Measurements from ENCODE around the gene DEXI. TPM values are rescaled to one million over a fixed set of nuclear protein-coding genes. Genes with fewer than 3 reads are reported as not detected.

Gene DEXI
- total and polyA plus RNA-seq, 9 of the 15 experiments (the other 6 are each of a cell fraction or from before 2014, with no cell fraction given) = 2.9 to 40.1 (median 22.0) TPM

GRCh38 chr16:10990378-10990777, 48.1 kb upstream of the DEXI start:
- 69% methylated on average over 4 of the region's 5 CpGs for WGBS (ENCODE audit: insufficient coverage, low coverage, missing lambda C conversion rate)
- intact Hi-C loops (cut with micrococcal nuclease) = no loop called here
- Histone ChIP-seq H3K9me1 (ENCODE audit: control insufficient read depth, insufficient read depth, low read length) (peaks cover 6% of the 10 kb centered on the region), H3K4me2 (ENCODE audit: insufficient read depth, low read length) (no peak overlapping the region), H3K36me3 (ENCODE audit: control insufficient read depth, insufficient read depth, low read length) (peaks cover 53% of the 10 kb centered on the region), H3K27ac (ENCODE audit: extremely low read depth, low read depth, low read length) (no peak overlapping the region), H2AFZ (ENCODE audit: low read depth, low read length) (no peak overlapping the region), H3K27me3 (ENCODE audit: control insufficient read depth in 2 of 2, insufficient read depth in 2 of 2, low read length in 2 of 2) (no peaks in the 10 kb centered on the region), H4K20me1 (replicated peaks; ENCODE audit: control insufficient read depth, insufficient read depth, low read length) (peaks cover 9% of the 10 kb centered on the region; the same call in 1 of the 2 replicates), H3K9ac (ENCODE audit: insufficient read depth in 1 of 2, low read depth in 2 of 2, low read length in 2 of 2) (peak overlapping the region in 1 of 2 experiments; percentile 23; a peak in 1 of 4 replicates), H3K79me2 (ENCODE audit: control insufficient read depth, insufficient read depth, low read length) (no peaks in the 10 kb centered on the region; the same call in 2 of the 3 replicates), H3K4me1 (replicated peaks in 1 of 2; ENCODE audit: control insufficient read depth in 2 of 2, insufficient read depth in 2 of 2, low read length in 2 of 2) (peaks cover 14 to 28% of the 10 kb centered on the region in 2 experiments; a peak in 4 of 5 replicates), H3K9me3 (replicated peaks; ENCODE audit: control insufficient read depth, insufficient read depth, low read depth, low read length) (no peaks in the 10 kb centered on the region), H3K4me3 (no peak overlapping the region)
- no TSS peak for BruUV-seq (replicated peaks)
- no peak for TF ChIP-seq ZNF224 (CRISPR knock-in tag; IDR thresholded peaks at IDR 0.05)
- TF ChIP-seq NFIC (IDR thresholded peaks at IDR 0.05) = peak; percentile 79
- POLR2A ChIA-PET = interaction anchor here (1.5 to 2.4 kb wide), 2 partner anchors 264 to 266 kb away, joined by 3 to 5 read pairs; partner anchors contain the start of gene SOCS1
- in situ Hi-C loops (cut with MboI) = no loop called here
- FAIRE-seq (no peak), DNase-seq (ENCODE audit: extremely low read depth in 1 of 4, low spot score in 3 of 4) (no peak), ATAC-seq (no peak)
- CTCF ChIA-PET (ENCODE audit: low intra/inter-chr PET ratio) = no interaction called here

- Histone ChIP-seq H3K4me3 (no peak overlapping the region), H3K9ac (ENCODE audit: insufficient read depth in 1 of 2, low read depth in 2 of 2, low read length in 2 of 2) (no peak overlapping the region), H3K36me3 (ENCODE audit: control insufficient read depth, insufficient read depth, low read length) (peaks cover 48% of the 10 kb centered on the region), H3K4me2 (ENCODE audit: insufficient read depth, low read length) (no peak overlapping the region), H2AFZ (ENCODE audit: low read depth, low read length) (no peak overlapping the region), H3K9me1 (ENCODE audit: control insufficient read depth, insufficient read depth, low read length) (peaks cover 6% of the 10 kb centered on the region), H3K79me2 (ENCODE audit: control insufficient read depth, insufficient read depth, low read length) (no peaks in the 10 kb centered on the region; the same call in 2 of the 3 replicates), H3K9me3 (replicated peaks; ENCODE audit: control insufficient read depth, insufficient read depth, low read depth, low read length) (no peaks in the 10 kb centered on the region), H3K27me3 (ENCODE audit: control insufficient read depth in 2 of 2, insufficient read depth in 2 of 2, low read length in 2 of 2) (no peaks in the 10 kb centered on the region), H3K27ac (ENCODE audit: extremely low read depth, low read depth, low read length) (no peak overlapping the region), H3K4me1 (replicated peaks in 1 of 2; ENCODE audit: control insufficient read depth in 2 of 2, insufficient read depth in 2 of 2, low read length in 2 of 2) (peaks cover 16 to 30% of the 10 kb centered on the region in 2 experiments; a peak in 4 of 5 replicates), H4K20me1 (replicated peaks; ENCODE audit: control insufficient read depth, insufficient read depth, low read length) (peaks cover 9% of the 10 kb centered on the region; the same call in 1 of the 2 replicates)
- in situ Hi-C loops (cut with MboI) = no loop called here
- intact Hi-C loops (cut with micrococcal nuclease) = no loop called here
- DNase-seq (ENCODE audit: extremely low read depth in 1 of 4, low spot score in 3 of 4) (no peak), FAIRE-seq (no peak), ATAC-seq (no peak)
- ChIA-PET POLR2A (interaction anchor here (1.5 to 2.4 kb wide), 2 partner anchors 265 to 266 kb away, joined by 3 to 5 read pairs; partner anchors contain the start of gene SOCS1), CTCF (ENCODE audit: low intra/inter-chr PET ratio) (no interaction called here)
- 89% methylated on average over 6 of the region's 6 CpGs for whole genome bisulfite sequencing (ENCODE audit: insufficient coverage, low coverage, missing lambda C conversion rate)
- no peak for TF ChIP-seq RBM25 (IDR thresholded peaks at IDR 0.05; ENCODE audit: low read depth, low read length, severe bottlenecking)
- no peak for TF ChIP-seq SAP30 (IDR thresholded peaks at IDR 0.05; ENCODE audit: borderline replicate concordance, insufficient read depth, low read depth, low read length, poor library complexity, severe bottlenecking)
- TF ChIP-seq ZNF444 (CRISPR knock-in tag; IDR thresholded peaks at IDR 0.05) = no peak
- no peak for TF ChIP-seq ZNF280A (IDR thresholded peaks at IDR 0.05; ENCODE audit: low read depth, partially characterized antibody)
- TF ChIP-seq SMARCB1 (IDR thresholded peaks at IDR 0.05; ENCODE audit: insufficient read length, low read depth) = no peak
- TF ChIP-seq KAT2B (IDR thresholded peaks at IDR 0.05; ENCODE audit: low read depth, low read length) = no peak
- no peak for TF ChIP-seq TEAD4 (IDR thresholded peaks at IDR 0.05; ENCODE audit: low read length)
- no peak for TF ChIP-seq TEAD4 (CRISPR knock-in tag; IDR thresholded peaks at IDR 0.05; ENCODE audit: borderline replicate concordance)
- no peak for TF ChIP-seq E2F1 (CRISPR knock-in tag; IDR thresholded peaks at IDR 0.05)
- BruUV-seq (replicated peaks) = no TSS peak
These were observed 47.3 kb upstream of the DEXI start for GRCh38 chr16:10989559-10989958.

All from K562 (cell line).